Progenitor cell of endocrine pancreas (in vitro differentiated cells): Measurements from ENCODE around the gene EWSR1. TPM values are rescaled to one million over a fixed set of nuclear protein-coding genes. Genes with fewer than 3 reads are reported as not detected.
"Not testable (repeated sequence)": the region's sequence is repeated elsewhere in the genome, so short reads cannot be mapped to it uniquely, and the experiment has no call there.

Experiments
- DNase-seq: peaks from one replicate; pipeline ENCODE4 v3.0.0; 2021; ENCODE audit warnings: low spot score; ENCODE audit not compliant: unreplicated experiment
- H3K27ac Mint-ChIP-seq: 2 replicates; pipeline ENCODE4 v1.8.0; 2021; ENCODE audit warnings: mild to moderate bottlenecking, moderate library complexity, mixed read lengths
- H3K27me3 Mint-ChIP-seq: 2 replicates; pipeline ENCODE4 v1.8.0; 2021; ENCODE audit warnings: mixed read lengths
- H3K36me3 Mint-ChIP-seq: 2 replicates; pipeline ENCODE4 v1.8.0; 2022; ENCODE audit warnings: mixed read lengths; ENCODE audit not compliant: insufficient read depth
- H3K4me1 Mint-ChIP-seq: 2 replicates; pipeline ENCODE4 v1.8.0; 2021; ENCODE audit warnings: low read depth, mixed read lengths
- H3K4me3 Mint-ChIP-seq: 2 replicates; pipeline ENCODE4 v1.8.0; 2021; ENCODE audit warnings: low read depth, mild to moderate bottlenecking, moderate library complexity, mixed read lengths
- H3K9me3 Mint-ChIP-seq: 2 replicates; pipeline ENCODE4 v1.8.0; 2021; ENCODE audit warnings: low read depth, mixed read lengths
- CTCF ChIP-seq: fragments of 200-600 bp; sonication (generic); IDR thresholded peaks from one replicate; pipeline ENCODE4 v1.5.0; 2021; ENCODE audit warnings: antibody characterized with exemption, mild to moderate bottlenecking; ENCODE audit not compliant: unreplicated experiment
- long read RNA-seq: library from polyadenylated mRNA; unstranded; transcript quantifications from one replicate; pipeline ENCODE4 v2.0.0, GENCODE V29; 2020
- total RNA-seq: library from RNA; stranded (reverse); gene quantifications from 2 replicates; pipeline ENCODE4 v1.2.1, GENCODE V29; 2021

EWSR1 gene
- 442 and 443 TPM in 2 replicates for total RNA-seq
- long read RNA-seq, transcript EWSR1-207 (17 exons, 2,207 nt), result major isoform, 143 of 574 reads
- long read RNA-seq, transcript EWSR1-217 (8 exons, 3,231 nt), result minor isoform, 53 of 574 reads
- long read RNA-seq, transcript EWSR1-206 (17 exons, 2,654 nt), result minor isoform, 137 of 574 reads
- long read RNA-seq, transcript EWSR1-215 (8 exons, 2,630 nt), result minor isoform, 10 of 574 reads
- long read RNA-seq, partial matches to known transcripts, result 147 of 574 reads
- long read RNA-seq, other reads (novel, unspliced or antisense), result 73 of 574 reads

- DNase-seq, result peak; percentile 97
- Mint-ChIP-seq H3K9me3 (no peaks in the 10 kb centered on the region), H3K36me3 (peaks cover 18% of the 10 kb centered on the region), H3K27me3 (no peaks in the 10 kb centered on the region), H3K4me1 (peaks cover 41% of the 10 kb centered on the region), H3K4me3 (peak within 1 kb of the TSS; percentile 86), H3K27ac (peak within 1 kb of the TSS; percentile 100)
- TF ChIP-seq CTCF, result no peak
Observed at GRCh38 chr22:29267858-29268510, at the start of gene EWSR1, which contains the start of gene RHBDD3. Gene EWSR1, plus strand, starts transcription at chr22:29268268. Its CDS starts 69 bp downstream, at chr22:29268337. Gene RHBDD3, minus strand, starts transcription at chr22:29267981. Its CDS starts 2,355 bp downstream, at chr22:29265626.

- Mint-ChIP-seq H3K27ac (no peak overlapping the region), H3K36me3 (no peaks in the 10 kb centered on the region), H3K4me1 (peaks cover 15% of the 10 kb centered on the region), H3K9me3 (no peaks in the 10 kb centered on the region), H3K27me3 (no peaks in the 10 kb centered on the region), H3K4me3 (no peak overlapping the region)
- DNase-seq, result no peak
- no peak for TF ChIP-seq CTCF
Observed at GRCh38 chr22:29218758-29219408, 49.2 kb upstream of the EWSR1 start.

- H3K27ac Mint-ChIP-seq, DNase-seq, H3K27me3 Mint-ChIP-seq, H3K36me3 Mint-ChIP-seq, H3K9me3 Mint-ChIP-seq, H3K4me3 Mint-ChIP-seq: not testable (repeated sequence)
- H3K4me1 Mint-ChIP-seq, result peaks cover 15% of the 10 kb centered on the region
Observed at GRCh38 chr22:29219409-29219782, 48.7 kb upstream of the EWSR1 start.

GRCh38 chr22:29219881-29220670 lies 48.0 kb upstream of the EWSR1 start:
- Mint-ChIP-seq H3K36me3 (no peaks in the 10 kb centered on the region), H3K27me3 (no peaks in the 10 kb centered on the region), H3K9me3 (no peaks in the 10 kb centered on the region), H3K27ac (peak overlapping the region; percentile 95), H3K4me1 (peaks cover 15% of the 10 kb centered on the region), H3K4me3 (peak overlapping the region; percentile 51)
- no peak for DNase-seq
- TF ChIP-seq CTCF, result no peak

GRCh38 chr22:29224121-29224858 lies 43.8 kb upstream of the EWSR1 start:
- DNase-seq, result no peak

More at GRCh38 chr22:29224121-29224858, 43.8 kb upstream of the EWSR1 start:
- peaks cover 12% of the 10 kb centered on the region for H3K4me1 Mint-ChIP-seq
- no peak overlapping the region for H3K27ac Mint-ChIP-seq
- TF ChIP-seq CTCF, result no peak
- H3K9me3 Mint-ChIP-seq, result no peaks in the 10 kb centered on the region
- H3K27me3 Mint-ChIP-seq, result no peaks in the 10 kb centered on the region
- no peak overlapping the region for H3K4me3 Mint-ChIP-seq
- no peaks in the 10 kb centered on the region for H3K36me3 Mint-ChIP-seq
